IPS-NIHi11 (cell line): ENCODE data around the gene SIPA1L3.
"Not testable (repeated sequence)": the region's sequence is repeated elsewhere in the genome, so short reads cannot be mapped to it uniquely, and the experiment has no call there.

Experiments
- DNase-seq: peaks from one replicate; pipeline ENCODE4 v3.0.0; 2012; ENCODE audit warnings: mixed read lengths, low spot score

Gene SIPA1L3

GRCh38 chr19:38022791-38023670, 116.0 kb downstream of the SIPA1L3 start:
- DNase-seq = no peak

DNA sequence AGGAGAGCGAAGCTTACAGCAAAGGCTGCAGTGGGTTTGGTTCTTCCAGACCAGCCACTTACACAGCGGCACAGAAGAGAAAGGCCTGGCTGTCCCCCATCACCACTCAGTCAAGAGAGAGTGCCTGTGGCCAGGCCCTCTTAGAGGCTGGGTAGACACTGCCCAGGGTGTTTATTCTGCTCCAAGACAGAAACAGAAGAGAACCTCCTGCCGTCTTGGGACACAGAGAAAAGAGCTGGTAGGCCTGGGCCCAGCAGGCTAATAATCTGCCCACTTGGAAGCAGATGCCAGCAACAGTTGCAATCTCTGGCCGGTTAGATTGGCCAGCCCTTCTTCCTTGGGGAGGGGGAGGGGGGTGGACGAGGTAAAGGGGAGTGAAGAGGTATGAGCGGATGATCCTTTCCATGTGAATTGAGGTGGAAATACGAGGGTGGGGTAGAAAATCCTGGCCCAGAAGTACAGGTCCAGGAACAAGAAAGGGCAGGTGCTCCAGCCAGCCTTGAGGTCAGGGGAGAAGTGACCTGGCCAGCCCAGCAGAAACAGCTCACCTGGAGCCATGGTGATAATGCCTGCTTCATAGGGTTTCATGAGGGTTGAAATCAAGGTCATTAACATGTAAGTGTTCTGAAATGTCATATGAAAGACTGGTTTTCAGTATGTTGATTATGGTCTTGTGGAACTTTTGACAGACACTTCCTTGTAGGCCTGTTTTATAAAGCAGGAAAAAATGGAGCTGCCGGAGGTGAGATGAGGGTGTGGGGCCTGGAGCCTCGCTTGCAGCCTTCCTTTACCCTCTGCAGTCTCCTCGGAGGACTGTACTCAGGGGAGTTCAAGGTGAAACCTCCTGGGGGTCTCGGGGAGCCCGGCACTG, 116.9 kb downstream of the SIPA1L3 start:
- no peak for DNase-seq

GRCh38 chr19:38024992-38025908, 118.2 kb downstream of the SIPA1L3 start:
- DNase-seq = peak; percentile 52

DNA sequence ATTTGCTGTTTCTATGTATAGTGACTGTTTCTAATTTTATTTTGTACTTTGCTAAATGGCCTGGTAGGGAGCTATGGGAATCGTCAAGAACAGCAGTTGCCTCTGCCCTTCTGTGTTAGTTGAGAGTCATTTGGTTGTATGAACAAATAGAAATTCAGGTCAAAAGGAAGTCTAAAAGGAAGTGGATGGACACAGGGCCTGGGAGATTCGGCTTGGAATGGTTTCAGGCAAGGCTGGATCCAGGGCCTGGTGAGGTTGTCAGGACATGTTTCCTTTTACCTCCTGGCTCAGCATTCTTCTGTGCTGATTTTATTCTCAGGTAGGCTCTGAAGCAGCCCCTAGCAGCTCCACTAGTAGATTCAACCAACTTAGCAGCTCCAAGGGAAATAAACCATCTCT, 118.9 kb downstream of the SIPA1L3 start:
- DNase-seq = no peak

DNA sequence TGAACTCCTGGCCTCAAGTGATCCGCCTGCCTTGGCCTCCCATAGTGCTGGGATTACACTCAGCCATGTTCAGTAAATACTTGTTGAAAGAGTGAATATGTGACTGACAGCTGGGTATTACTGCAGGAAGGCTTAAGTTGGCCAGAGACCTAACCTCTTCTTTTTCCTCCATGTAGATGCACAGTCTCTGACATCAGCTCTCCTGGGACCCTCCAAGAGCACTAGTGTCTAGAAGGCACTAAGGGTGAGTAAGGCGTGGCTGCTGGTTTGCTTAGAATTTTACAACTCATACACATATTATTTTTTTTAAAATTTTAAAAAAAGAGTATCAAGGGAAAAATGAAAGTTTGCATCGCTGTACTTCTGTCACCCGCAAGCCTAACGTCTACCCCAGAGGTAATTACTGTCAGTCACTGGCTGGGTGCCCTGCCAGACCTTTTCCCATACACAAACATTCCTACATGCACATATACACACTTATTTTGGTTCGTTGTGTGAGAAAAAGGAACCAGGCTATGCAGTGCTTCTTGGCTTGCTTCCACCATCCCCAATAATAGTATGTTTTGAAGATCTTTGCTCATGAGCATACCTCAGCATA, 122.0 kb downstream of the SIPA1L3 start:
- DNase-seq = no peak

GRCh38 chr19:38030001-38030400, 123.0 kb downstream of the SIPA1L3 start:
- not testable (repeated sequence) for DNase-seq

DNA sequence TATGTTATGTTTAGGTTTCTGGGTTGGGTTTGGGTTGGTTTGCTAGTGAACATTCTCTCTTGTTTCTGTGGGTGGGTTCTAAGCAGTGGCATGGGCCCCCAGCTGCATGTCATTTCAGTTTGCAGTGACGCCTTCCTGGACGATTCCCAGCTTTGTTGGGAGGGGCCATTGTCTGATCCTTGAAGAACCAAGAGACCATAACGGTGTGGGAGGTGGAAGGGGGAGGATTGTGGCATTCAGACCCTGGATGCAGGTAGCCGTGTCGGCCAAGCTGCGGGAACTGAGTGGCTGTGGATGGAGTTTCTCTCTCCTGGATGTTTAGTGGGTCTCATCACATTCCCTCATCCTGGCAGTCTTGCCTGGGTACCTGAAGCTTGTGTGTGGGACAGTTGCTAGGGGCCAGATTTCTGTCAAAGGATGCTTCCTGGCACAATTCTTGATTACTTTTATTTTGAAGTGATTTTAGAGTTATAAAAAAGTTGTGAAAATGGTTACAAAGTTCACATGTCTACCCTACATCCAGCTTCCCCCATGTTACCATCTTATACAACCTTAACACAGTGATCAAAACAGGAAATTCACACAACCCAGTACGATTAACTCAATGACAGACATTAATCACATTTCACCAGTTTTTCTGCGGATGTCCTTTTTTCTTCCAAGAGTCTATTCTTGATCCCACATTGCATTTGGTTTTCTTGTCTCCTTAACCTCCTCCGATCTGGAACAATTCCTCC, 123.8 kb downstream of the SIPA1L3 start:
- DNase-seq = no peak

DNA sequence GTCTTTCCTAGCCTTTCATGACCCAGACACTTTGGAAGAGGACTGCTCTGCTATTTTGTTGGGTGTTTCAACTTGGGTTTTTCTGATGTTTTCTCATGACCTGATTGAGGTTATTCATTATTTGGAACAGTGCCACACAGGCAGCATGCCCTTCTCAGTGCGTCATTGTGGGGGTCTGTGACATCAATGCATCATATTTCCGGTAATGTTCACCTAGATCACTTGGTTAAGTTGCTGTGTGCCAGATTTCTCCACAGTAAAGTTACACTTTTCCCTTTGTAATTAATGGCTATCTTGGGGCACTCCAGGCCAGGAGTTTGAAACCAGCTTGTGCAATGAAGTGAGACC, 124.4 kb downstream of the SIPA1L3 start:
- DNase-seq = no peak

GRCh38 chr19:38032151-38032550, 125.1 kb downstream of the SIPA1L3 start:
- no peak for DNase-seq

- DNase-seq = no peak
Observed at GRCh38 chr19:38032951-38033350, 125.9 kb downstream of the SIPA1L3 start.

GRCh38 chr19:38033658-38034491, 126.9 kb downstream of the SIPA1L3 start:
- DNase-seq = peak; percentile 59

DNA sequence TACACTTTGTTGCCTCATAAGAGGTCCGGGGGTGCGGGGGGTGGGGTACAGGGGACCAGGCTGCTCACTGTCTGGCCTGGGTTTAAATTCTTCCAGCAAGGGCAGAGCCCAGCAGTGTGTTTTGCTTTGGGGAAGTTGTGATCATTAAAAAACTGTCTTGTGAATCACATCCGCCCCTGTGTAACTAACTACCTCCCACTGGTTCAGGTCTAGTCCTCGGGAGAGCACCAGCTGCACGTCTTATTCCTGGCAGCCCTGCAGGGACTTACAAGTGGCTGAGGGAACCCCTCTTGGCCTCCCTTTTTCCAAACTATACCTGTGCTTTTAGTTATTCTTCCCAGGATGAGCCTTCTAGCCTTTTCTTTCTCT, 127.5 kb downstream of the SIPA1L3 start:
- no peak for DNase-seq

DNA sequence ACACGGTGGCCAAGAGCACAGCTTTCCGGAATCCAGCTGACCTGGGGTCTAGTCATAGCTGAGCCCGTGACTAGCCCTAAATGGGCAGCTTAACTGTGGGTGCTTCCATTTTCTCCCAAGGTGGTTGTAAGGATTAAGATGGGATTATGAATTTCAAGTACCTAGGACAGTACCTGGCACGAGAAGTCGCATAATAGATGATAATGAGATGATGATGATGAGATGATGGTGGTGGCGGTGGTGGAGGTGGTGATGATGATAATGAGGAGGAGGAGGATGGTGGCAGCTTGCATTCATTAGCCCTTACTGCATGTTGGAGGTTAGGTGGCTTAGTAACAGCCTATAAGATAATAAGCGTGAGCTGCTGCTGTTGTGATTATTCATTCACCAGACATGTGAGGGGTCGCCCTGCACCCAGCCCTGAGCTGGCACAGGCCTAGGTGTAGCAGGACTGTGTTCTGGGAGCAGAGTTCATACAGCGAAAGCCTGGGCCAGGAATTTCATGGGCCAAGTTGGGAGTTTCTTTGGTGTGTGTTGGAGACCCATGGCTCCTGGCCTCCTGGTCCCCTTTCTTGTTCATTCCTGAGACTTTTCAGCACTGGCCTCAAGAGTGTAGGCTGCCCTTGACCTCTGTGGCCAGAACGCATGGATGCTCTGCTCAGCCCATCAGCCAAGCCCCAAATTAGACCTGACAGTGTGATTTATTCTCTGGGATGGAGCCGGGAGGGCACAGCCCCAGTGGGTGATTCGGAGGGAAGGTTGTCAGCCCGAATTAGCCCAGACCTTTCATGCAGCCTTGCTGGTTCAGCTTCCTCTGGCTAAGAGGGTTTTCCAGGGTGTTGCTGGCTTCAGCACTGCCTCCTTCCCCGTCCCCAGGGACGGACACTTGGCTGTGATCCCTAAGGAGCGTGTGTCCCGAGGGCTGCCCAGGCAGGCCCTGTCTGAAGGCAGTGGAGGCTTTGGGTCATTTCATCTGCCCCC, 128.8 kb downstream of the SIPA1L3 start:
- no peak for DNase-seq

GRCh38 chr19:38036707-38037611, 130.0 kb downstream of the SIPA1L3 start:
- no peak for DNase-seq

GRCh38 chr19:38039966-38040365, 133.0 kb downstream of the SIPA1L3 start:
- no peak for DNase-seq

GRCh38 chr19:38042132-38042531, 135.1 kb downstream of the SIPA1L3 start:
- no peak for DNase-seq

DNA sequence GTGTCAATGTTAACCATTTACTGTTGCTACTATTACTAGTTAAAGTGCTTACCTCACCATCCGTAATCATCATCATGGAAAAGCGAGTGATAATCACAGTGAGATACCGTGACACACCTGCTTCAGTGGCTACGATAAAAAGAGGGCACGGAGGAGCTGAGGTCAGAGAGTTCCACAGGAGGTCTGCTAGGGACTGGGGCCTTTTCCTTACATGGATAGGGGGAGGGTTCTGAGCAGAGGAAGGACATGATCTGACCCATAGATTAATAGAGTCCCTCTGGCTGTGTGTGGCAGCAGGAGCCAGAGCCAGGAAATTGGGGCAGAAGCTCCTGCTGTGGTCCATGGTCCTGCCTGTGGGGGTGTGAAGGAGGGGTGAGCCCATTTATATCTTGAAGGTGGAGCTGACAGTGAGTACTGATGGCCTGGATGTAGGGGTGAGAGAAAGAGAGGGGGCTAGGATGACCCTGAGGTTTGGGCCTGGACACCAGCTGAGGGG, 136.7 kb downstream of the SIPA1L3 start:
- DNase-seq = peak; percentile 23
